Globus pallidus (tissue), 1 donor: ENCODE measurements around the gene PLS1.
A peak's percentile ranks its signal among the peaks of the same experiment; 100 is the strongest.
"Not testable (repeated sequence)": the region's sequence is repeated elsewhere in the genome, so short reads cannot be mapped to it uniquely, and the experiment has no call there.

Experiments used
- DNase-seq: peaks from one replicate; pipeline ENCODE4 v3.0.0-alpha.2; 2015; ENCODE audit warnings: low spot score

Gene PLS1, protein sequence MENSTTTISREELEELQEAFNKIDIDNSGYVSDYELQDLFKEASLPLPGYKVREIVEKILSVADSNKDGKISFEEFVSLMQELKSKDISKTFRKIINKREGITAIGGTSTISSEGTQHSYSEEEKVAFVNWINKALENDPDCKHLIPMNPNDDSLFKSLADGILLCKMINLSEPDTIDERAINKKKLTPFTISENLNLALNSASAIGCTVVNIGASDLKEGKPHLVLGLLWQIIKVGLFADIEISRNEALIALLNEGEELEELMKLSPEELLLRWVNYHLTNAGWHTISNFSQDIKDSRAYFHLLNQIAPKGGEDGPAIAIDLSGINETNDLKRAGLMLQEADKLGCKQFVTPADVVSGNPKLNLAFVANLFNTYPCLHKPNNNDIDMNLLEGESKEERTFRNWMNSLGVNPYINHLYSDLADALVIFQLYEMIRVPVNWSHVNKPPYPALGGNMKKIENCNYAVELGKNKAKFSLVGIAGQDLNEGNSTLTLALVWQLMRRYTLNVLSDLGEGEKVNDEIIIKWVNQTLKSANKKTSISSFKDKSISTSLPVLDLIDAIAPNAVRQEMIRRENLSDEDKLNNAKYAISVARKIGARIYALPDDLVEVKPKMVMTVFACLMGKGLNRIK

DNA sequence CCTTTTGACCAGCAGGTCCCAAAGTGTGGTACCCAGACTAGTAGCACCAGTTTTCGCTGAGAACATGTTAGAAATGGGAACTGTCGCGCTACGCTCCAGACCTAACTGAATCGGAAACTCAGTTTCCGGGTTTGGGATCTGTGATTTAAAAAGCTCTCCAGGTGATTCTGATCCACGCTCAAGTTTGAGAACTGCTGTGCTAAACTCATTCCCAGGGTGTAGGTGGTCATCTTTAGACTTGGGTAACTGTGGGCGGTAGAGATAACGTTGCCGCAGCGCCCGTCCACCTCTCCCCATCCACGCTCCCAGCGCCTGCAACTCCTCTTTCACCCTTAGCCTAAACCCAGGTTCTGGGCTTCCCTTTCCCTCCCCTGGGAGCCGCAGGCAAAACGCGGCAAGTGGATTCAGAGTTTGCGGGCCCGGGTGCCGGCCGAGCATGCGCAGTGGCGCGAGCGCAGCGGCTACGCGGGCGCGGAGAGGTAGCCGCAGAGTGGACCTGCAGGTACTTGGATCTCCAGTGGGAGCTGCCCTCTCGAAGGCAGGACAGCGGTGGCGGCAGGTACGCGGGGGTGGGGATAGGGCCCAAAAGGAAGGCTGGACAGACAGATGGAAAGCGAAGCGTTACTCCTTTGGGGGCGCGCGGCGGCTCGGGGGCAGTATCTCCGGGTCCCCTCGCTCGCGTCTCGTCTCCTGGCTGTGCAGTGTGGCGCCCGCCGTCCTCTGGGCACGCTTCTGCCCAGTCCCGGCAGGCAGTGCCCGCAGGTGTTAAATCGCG lies at the start of gene PLS1:
PLS1 (plus strand) TSS at position 443 of the 775 bp plus-strand sequence. CDS start 67,845 bp downstream, outside the sequence.
- DNase-seq: peak; percentile 68

DNA sequence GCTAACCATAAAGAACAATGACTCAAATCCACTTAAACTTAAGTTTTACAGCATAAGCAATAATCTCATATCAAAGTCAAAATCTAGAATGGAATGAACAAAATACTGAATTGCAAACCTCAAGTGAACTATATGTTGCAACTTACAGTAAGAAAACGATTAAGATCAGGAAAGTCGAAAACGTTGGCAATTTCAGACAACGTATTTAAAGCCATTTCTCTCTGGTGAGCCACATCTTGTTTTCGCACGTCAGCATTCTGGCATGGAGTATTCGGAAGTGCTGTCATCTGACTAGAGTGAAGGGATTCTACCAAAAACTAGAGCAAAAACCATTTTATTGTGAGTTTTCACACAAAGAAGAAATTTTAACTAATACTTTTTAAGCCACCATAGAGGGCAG lies 46.2 kb upstream of the PLS1 start:
- DNase-seq: no peak

DNA sequence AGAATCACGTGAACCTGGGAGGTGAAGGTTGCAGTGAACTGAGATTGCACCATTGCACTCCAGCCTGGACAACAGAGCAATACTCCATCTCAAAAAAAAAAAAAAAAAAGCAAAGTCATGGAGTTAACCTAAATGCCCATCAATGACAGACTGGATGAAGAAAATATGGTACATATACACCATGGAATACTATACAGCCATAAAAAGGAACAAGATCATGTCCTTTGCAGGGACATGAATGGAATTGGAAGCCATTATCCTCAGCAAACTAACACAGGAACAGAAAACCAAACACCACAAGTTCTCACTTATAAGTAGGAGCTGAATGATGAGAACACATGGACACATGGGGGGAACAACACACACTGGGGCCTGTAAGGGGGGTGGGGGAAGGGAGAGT lies 43.6 kb upstream of the PLS1 start:
- not testable (repeated sequence) for DNase-seq

DNA sequence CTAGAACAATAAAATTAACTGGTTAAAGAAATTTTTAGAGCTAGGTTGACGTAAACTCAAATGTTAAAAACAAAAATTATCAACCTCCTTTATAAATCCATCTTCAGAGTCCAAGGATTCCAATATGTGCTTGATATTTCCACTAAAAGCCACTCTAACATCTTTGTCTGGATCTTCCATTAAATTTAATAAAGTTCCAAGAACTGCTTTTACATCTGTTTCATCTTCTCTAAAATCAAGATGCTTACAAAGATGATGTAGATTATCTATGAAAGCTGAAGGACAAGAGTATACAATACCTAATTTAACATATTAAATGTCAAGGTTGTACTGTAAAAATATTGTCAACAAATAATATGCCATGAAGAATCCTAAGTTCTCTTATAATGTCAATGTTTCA lies 42.5 kb upstream of the PLS1 start:
- no peak for DNase-seq

DNA sequence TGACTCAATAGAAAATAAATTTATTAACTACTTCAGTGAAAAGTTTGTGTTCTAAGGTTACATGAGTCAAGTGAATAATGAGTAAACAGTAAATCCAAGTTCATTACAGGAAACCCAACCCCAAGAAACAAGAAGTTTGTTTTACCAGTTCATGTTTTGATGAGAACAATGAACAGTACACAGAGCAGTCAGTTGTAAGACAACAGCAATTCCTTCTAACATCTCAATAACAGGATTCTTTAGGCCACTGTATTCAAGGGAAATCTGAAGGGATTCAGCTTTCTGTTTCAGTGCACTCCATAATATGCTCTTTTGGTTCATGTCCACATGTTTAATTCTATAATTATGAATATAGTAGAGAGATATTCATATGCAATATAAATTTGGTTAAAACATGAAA lies 36.1 kb upstream of the PLS1 start:
- DNase-seq: no peak

DNA sequence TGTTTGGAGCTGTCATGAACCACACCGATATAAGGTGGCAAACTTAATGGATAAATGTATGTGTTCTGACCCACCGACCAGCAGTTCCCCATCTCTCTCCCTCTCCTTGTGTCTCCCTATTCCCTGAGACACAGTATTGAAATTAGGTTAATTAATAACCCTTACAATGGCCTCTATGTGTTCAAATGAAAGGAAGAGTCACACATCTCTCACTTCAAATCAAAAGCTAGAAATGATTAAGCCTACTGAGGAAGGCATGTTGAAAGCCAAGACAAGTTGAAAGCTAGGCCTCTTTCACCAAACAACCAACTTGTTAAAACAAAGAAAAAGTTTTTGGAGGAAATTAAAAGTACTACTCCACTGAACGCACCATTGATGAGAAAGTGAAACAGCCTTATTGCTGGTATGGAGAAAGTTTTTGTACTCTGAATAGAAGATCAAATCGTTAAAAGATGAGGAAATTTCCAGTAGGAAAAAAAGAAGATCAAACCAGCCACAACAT lies 32.6 kb upstream of the PLS1 start:
- DNase-seq: no peak

DNA sequence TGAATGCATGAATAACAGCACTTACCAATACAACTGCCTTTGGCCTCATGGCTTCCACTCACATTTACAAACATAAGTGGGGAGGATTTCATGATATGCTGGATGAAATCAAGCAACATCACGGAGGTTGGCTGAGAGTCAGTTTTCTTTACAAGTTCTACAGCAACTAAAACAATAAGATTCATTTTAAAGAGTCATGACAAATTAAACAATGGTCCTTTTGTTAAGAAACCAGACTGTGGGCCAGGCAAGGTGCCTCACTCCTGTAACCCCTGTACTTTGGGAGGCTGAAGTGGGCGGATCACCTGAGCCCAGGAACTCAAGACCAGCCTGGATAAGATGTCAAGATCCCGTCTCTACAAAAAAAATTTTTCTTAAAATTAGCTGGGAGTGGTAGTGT lies 30.1 kb upstream of the PLS1 start:
- no peak for DNase-seq

DNA sequence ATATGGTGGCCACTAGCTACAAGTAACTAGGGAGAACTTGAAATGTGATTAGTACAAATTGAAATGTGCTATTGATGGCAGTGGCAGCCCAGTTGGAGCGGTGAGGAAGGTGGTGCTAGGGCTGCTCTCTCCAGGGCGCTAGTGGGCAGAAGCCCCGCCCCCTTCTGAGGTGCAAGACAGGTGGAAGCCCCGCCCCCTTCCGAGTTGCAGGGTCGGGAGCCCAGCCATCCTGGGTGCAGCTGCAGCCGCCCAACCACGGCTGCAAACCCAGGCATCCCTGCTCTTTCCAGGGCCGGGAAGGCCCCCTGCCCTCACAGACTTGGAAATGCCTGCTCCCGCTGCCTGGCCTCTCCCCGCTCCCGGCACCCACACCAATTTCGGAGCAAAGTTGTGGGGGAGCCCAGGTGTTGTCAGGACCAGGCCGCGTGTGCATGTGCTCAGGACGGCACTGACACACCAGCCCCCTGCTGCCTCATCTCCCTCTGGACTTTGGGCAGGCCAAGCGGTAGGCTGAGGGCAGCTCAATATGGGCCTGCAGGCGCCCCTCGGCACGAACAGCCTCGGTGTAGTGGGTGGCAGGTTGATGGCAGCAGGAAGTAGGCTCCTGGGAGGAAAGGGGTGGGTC lies 27.7 kb upstream of the PLS1 start:
- no peak for DNase-seq

DNA sequence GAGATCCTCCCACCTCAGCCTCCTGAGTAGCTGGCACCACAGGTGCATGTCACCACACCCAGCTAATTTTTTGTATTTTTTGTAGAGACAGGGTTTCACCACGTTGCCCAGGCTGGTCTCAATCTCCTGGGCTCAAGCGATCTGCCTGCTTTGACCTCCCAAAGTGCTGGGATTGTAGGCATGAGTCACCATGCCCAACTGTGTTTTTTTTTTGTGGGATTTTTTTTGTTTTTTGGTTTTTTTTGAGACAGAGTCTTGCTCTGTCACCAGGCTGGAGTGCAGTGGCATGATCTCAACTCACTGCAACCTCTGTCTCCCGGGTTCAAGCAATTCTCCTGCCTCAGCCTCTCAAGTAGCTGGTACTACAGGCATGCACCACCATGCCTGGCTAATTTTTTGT lies 26.8 kb upstream of the PLS1 start:
- DNase-seq: not testable (repeated sequence)

DNA sequence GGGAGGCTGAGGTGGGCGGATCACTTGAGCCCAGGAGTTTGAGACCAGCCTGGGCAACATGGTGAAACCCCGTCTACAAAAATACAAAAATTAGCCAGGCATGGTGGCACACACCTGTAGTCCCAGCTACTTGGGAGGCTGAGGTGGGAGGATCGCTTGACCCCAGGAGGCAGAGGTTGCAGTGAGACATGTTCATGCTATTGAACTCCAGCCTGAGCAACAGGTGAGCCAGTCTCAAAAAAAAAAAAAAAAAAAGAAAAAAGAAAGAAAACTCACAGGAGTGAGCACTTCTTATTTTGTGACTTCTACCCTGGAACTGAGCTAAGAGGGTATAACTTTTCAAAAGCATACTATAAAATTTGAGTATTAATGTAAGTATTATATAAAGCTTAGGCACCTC lies 22.0 kb upstream of the PLS1 start:
- DNase-seq: not testable (repeated sequence)

DNA sequence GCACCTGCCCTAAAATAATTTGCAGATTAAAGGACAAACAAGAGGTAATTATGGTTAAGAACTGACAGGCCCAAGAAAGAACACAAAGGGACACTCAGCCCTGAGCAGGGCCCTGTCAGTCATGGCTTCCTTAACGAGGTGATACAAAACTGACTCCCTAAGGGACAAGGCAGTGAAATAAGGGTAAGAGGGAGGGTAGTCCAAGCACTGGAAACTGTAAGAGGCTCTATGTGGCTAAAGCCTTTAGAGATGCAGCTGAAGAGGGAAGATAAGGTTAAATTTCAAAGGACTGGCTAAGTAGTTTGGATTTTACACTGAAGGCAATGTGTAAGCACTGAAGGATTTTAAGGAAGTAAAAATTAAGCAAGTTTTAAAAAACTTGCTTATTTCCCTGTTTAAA lies 21.5 kb upstream of the PLS1 start:
- no peak for DNase-seq

DNA sequence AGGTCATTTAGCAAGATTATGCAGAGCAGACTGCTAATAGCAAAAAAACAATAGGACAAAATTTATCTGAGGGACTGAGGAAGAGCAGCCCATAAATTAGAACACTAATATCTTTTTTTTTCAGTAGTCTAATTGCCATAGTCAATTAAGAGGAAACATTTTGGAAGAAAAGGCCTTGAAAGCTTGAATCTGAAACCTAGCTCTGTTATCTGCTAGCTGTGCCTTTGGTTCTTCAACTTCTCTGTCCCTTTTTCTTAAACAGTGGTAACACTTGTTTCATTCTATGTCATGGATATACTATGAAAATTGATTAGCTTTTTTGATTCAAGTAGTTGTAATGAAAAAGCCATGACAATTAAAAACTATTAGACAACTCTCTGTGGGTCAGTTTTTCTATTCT lies 19.4 kb upstream of the PLS1 start:
- DNase-seq: no peak

DNA sequence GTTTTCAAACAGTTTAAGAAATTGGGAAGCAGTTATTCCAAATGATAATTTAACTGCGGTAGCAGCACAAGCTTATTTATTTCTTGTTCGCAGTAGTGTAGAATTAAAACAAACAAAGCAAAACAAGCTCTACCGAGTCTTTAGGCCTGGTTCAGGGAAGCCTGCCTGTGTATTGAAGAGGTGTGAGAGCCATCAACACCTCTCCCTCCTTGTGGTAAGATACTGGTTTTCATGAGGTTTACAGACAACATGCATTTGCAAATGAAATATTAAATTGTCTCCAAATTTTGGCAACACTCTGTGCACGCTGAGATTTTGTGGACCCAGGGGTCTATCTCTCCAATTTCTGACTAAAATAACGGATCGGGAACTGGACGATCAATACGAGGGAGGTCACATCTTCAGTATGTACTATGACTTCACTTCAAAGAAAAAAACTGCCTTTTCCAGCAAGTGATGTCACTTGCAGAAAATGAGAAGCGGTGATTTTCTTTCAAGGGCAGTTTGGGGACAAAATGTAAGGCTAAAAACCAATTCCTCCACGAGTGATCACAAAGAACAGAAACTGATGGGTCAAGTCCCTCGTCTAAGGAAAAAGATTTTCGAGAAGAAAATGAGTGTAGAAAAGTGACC lies 18.4 kb upstream of the PLS1 start:
- DNase-seq: no peak

DNA sequence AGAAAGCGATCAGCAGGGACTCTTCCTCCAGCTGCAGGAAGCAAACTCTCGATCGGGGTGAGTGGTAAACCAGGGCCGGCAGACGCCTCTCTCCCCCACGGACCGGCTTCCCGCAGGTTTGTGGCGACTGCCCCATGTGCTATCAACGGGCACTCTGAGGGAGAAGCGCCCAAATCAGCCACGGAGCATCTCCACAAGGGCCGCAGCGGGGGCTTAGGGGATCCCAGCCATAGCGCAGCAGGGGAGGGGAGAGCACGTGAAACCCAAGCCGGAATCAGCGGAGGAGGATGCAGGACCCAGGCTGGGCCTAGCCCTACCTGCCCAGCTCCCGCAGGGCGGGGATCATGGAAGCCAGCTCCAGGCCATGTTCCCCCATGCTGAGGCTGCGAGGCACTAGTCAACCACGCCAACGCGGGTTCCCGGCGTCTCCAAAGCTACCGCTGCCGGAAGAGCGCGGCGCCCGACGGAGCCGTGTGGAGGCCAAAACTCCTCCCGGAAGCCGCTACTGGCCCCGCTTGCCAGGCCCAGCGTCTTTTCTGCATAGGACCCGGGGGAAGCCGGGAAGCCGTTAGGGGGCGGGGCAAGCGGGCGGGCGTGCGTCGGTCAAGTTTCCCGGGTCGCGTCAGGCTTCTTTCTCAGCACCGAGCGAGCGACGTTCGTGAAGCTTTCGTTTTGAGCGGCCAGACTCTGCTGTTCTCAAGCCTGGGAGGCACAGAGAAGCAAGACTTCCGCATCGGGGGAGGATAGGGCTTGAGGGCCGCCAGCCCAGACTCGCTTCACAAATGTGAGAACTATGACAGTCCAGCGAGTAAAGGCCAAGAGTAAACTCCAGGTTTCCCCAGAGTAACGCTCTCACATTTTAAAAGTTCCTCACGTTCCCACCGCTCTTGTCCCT lies 17.6 kb upstream of the PLS1 start, which contains the start of gene ATR:
ATR (minus strand) TSS at position 405 of the 895 bp plus-strand sequence; CDS start at position 376, 29 bp downstream.
- peak; percentile 95 for DNase-seq

DNA sequence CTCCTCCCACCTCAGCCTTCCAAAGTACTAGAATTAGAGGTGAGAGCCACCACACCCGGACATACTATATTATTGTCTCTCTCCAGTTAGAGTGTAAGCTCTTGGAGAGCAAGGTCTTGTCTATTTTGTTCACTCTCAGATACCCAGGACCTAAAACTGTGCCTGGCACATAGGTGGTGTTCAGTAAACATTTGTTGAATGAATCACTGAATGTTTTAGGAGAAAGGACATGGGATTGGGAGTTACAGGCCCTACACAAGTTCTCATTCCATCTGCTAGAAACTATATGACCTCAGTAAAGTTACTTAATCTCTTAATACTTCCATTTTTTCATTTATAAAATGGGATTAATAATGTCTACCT lies 16.2 kb upstream of the PLS1 start:
- DNase-seq: no peak

DNA sequence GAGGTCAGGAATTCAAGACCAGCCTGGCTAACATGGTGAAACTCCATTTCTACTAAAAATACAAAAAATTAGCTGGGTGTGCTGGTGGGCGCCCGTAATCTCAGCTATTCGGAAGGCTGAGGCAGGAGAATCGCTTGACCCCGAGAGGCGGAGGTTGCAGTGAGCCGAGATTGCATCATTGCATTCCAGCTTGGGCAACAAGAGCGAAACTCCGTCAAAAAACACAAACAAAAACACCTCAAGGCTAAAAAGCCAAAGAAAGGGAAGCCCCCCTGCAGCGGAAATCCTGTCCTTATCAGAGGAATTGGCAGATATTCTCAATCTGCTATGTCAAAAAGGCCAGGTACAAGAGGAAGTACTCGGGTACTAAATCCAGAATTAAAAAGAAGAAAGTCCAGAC lies 15.1 kb upstream of the PLS1 start:
- DNase-seq: not testable (repeated sequence)

DNA sequence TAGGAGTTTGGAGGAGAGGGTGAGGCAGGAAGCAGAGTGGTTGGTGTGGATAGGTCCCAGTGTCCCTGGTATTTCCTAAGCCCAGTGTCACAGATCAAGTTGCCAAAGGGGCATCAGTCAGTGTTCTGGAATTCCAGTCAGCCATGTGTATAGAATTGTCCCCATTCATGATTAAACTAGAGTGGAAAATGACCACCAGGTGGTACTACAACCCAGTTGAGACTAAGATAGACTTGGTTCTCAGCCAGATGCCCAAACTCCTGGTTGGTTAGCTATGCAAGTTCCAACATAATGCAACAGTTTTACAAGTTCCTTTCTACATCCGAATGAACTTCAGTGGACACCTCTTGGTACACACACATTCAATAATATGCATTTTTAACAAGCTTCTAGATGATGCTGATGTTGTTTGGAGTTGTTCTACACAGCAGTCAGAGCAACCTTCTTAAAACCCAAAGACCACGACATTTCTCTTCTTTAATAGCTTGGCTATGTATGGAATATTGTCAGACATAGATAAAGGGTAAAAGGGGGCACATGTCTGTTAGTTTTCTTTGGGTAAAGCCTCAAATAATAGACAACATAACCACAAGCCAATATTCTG lies 9.3 kb upstream of the PLS1 start:
- DNase-seq: peak; percentile 51

DNA sequence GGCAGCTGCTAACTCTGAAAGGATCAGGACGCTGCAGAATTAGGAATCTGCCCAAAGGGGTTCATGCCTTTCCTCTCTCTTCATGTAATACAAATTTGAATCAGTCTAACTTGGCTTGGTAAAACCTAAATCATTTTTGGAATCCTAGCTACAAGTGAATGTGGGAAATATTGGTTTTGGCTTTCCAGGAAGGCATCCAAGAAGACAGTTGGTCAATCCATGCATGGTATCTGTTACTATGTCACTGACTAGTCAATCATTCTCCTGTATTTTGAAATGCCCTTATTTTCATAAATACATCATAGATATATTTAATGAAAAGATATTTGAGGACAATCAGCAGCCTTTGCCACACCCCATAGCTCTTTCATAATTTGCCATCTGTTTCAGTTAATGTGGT lies 7.5 kb upstream of the PLS1 start:
- DNase-seq: no peak

DNA sequence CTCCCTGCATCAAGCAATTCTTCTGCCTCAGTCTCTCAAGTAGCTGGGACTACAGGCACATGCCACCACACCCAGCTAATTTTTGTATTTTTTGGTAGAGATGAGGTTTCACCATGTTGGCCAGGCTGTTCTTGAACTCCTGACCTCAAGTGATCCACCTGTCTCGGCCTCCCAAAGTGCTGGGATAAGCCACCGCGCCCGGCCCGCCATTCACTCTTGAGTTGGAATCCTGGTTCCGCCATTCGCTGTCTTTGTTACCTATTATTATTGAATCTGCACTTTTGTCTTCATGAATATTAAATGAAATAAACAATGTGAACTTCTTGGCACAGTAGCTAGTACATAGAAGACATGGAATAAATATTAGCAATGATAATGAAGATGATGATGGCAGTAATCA lies 3.9 kb upstream of the PLS1 start:
- not testable (repeated sequence) for DNase-seq

DNA sequence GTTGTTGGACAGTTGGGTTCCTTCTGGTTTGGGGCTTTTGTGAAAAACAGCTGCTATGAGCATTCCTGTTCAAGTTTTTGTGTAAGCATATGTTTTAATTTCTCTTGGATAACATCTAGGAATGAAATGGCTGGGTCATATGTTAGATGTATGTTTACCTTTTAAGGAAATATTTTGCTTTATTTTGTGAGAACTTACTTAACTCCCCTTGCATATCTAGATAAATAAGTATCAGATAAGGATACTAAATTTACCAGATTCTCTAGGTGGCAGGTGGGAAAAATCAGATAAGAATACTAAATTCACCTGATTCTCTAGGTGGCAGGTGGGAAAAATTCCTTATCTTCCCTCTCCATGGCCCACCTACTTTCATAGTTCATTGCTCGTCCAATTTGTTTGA lies 1.1 kb upstream of the PLS1 start:
- no peak for DNase-seq
